MG63 (cell line): Measurements from ENCODE around the gene TTC34. TPM values are rescaled to one million over a fixed set of nuclear protein-coding genes. Genes with fewer than 3 reads are reported as not detected.
"Not testable (repeated sequence)": the region's sequence is repeated elsewhere in the genome, so short reads cannot be mapped to it uniquely, and the experiment has no call there.

Experiments used
- DNase-seq: peaks from one replicate; pipeline ENCODE4 v3.0.0-alpha.2; 2020
- H3K27me3 ChIP-seq: fragments of 250-450 bp; sonication (Bioruptor Pico); 2 replicates; pipeline ENCODE4 v1.5.1; 2020; ENCODE audit warnings: mild to moderate bottlenecking, moderate library complexity
- H3K36me3 ChIP-seq: fragments of 250-450 bp; sonication (Bioruptor Pico); 2 replicates; pipeline ENCODE4 v1.5.1; 2020; ENCODE audit warnings: mild to moderate bottlenecking, moderate library complexity
- H3K4me3 ChIP-seq: fragments of 250-450 bp; sonication (Bioruptor Pico); 2 replicates; pipeline ENCODE4 v1.5.1; 2020; ENCODE audit warnings: mild to moderate bottlenecking, moderate library complexity
- H3K9me3 ChIP-seq: fragments of 250-450 bp; sonication (Bioruptor Pico); 2 replicates; pipeline ENCODE4 v1.5.1; 2020; ENCODE audit warnings: mild to moderate bottlenecking, moderate library complexity
- total RNA-seq: library from RNA; depleted of rRNA; stranded (reverse); fragments of >200 nt; shearing (Covaris generic); gene quantifications from 2 replicates; pipeline ENCODE4 v1.2.3, GENCODE V29; 2014; ENCODE audit warnings: low replicate concordance

TTC34 gene
- total RNA-seq, 1 experiment from 2014 or later: not detected

DNA sequence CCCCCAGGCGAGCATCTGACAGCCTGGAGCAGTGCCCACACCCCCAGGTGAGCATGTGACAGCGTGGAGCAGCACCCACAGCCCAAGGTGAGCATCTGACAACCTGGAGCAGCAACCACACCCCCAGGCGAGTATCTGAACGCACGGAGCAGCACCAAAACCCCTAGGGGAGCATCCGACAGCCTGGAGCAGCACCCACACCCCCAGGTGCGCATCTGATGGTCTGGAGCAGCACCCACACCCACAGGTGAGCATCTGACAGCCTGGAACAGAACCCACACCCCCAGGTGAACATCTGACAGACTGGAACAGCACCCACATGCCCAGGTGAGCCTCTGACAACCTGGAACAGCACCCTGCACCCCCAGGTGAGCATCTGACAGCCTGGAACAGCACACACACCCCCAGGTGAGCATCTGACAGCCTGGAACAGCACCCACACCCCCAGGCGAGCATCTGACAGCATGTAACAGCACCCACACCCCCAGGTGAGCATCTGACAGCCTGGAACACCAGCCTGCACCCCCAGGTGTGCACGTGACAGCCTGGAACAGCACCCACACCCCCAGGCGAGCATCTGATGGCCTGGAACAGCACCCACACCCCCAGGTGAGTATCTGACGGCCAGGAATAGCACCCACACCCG lies 148.4 kb downstream of the TTC34 start:
- H3K36me3 ChIP-seq, H3K9me3 ChIP-seq, H3K27me3 ChIP-seq, H3K4me3 ChIP-seq: not testable (repeated sequence)
- peak; percentile 32 for DNase-seq

DNA sequence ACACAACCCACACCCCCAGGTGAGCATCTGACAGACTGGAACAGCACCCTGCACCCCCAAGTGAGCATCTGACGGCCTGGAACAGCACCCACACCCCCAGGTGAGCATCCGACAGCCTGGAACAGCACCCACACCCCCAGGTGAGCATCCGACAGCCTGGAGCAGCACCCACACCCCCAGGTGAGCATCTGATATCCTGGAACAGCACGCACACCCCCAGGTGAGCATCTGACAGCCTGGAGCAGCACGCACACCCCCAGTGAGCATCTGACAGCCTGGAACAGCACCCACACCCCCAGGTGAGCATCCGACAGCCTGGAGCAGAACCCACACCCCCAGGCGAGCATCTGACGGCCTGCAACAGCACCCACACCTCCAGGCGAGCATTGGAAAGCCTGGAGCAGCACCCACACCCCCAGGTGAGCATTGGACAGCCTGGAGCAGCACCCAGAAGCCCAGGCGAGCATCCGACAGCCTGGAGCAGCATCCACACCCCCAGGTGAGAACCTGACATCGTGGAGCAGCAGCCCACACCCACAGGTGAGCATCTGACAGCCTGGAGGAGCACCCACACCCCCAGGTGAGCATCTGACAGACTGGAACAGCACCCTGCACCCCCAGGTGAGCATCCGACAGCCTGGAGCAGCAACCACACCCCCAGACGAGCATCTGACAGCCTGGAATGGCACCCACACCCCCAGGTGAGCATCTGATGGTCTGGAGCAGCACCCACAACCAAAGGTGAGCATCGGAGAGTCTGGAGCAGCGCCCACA lies 149.2 kb downstream of the TTC34 start:
- not testable (repeated sequence) for H3K27me3 ChIP-seq, H3K9me3 ChIP-seq, H3K4me3 ChIP-seq, DNase-seq, H3K36me3 ChIP-seq

DNA sequence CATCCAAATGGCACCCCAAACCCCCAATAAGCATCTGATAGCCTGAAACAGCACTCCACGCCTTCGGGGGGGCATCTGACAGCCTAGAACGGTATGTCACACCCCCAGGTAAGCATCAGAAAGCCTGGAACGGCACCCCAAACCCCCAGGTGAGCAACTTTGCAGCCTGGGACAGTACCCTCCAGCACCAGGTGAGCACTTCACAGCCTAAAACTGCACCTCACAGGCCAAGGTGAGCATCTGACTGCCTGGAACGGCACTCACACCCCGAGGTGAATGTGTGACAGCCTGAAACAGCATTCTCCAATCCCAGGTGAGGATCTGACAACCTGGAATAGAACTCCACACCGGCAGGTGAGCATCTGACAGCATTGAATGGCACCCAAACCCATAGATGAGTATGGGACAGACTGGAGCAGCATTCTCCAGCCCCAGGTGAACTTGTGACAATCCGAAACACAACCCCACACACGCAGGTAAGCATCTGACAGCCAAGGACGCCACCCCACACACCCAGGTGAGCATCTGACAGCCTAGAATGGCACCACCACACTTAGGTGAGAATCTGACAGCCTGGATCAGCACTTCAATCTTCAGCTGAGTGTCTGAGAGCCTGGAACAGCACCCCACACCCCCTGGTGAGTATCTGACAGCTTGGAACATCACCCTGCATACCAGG lies 150.4 kb downstream of the TTC34 start:
- H3K9me3 ChIP-seq: peaks cover 8% of the 10 kb centered on the region
- H3K4me3 ChIP-seq: no peak overlapping the region
- H3K27me3 ChIP-seq: no peaks in the 10 kb centered on the region
- H3K36me3 ChIP-seq: no peaks in the 10 kb centered on the region
- no peak for DNase-seq

DNA sequence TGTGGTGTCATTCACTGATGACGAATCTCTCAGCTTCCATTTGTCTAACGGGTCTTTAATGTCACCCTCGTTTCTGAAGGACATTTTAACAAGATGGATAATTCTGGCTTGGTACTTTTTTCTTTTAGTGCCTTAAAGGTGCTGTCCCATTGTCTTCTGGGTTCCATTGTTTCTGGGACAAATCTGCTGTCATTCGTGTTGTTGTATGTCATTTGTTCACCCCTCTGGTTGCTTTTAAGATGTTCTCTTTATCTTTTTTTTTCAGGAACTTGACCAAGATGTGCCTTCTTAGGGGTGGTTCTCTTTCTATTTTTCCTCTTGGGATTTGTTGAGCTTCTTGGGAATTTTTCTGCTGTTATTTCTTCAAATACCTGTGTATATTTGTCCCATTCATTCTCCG lies 154.7 kb downstream of the TTC34 start:
- no peak overlapping the region for H3K4me3 ChIP-seq
- DNase-seq: no peak
- no peaks in the 10 kb centered on the region for H3K27me3 ChIP-seq

DNA sequence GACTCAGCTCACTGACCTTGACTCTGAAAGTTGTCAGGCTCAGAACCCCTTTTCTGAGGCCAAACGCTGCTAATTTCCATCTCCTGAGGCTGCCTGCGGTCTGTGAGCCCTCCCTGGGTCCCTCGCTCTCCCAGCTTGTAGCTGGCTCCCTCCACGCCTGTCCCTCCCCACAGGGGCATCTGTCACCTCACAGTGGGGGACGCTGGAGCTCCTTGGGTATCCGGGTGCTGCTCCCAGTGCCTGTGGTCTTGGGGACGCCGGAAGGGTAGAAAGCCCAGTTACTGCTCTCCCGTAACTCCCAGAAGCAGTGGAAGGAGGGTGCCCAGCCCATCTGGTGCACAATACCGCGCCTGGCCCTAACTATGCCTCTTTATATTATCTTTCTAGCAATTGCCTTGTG lies 155.7 kb downstream of the TTC34 start:
- Histone ChIP-seq H3K9me3 (peaks cover 8% of the 10 kb centered on the region), H3K4me3 (no peak overlapping the region), H3K27me3 (no peaks in the 10 kb centered on the region), H3K36me3 (no peaks in the 10 kb centered on the region)
- no peak for DNase-seq

More for the DNA sequence above, 154.7 kb downstream of the TTC34 start:
- H3K9me3 ChIP-seq: peaks cover 8% of the 10 kb centered on the region
- no peaks in the 10 kb centered on the region for H3K36me3 ChIP-seq

DNA sequence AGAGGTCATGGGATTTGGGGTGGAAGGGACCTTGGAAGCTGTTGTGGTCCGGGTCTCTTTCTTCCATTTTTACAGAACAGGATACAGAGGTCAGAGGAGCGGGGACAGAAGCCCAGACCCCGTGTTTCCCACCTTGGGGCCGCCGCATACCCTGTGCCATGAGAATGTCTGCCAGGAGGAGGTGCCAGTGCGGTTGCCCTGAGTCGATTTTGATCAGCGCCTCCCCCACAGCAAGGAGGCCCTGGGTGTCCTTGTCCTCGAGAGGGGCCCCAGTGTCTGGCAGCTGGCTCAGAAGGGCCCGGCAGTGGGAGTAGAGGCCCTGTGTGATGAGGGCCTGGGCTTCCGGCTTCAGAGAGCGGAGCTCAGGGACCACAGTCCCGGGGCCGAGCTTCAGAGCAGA lies 156.3 kb downstream of the TTC34 start:
- no peak overlapping the region for H3K4me3 ChIP-seq
- no peak for DNase-seq
- H3K36me3 ChIP-seq: no peaks in the 10 kb centered on the region
- no peaks in the 10 kb centered on the region for H3K27me3 ChIP-seq
- H3K9me3 ChIP-seq: peaks cover 8% of the 10 kb centered on the region

DNA sequence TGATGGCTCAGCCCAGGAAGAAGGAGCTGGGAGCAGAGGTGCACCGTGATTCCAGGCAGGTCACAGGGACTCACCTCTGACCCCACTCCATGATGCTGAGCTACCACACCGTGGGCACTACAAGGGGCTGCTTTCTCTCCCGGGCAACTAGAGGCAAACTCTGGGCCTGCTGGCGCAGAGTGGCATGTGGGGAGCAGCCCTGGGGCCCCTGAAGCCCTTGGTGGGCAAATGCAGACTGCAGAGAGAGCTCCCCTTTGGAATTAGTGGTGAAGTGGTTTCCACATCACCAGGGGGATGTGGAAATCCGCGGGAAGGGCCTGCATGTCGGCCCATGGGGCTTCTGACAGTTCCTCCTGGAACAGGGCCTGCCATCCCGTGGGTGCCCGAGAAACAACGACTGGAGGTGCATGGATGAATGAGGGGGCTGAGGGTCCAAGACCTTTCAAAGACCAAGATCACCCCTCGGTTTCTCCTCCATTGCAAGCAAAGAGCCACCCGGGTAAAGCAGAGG lies 156.8 kb downstream of the TTC34 start:
- Histone ChIP-seq H3K4me3 (no peak overlapping the region), H3K27me3 (no peaks in the 10 kb centered on the region), H3K9me3 (peaks cover 8% of the 10 kb centered on the region), H3K36me3 (no peaks in the 10 kb centered on the region)
- no peak for DNase-seq

DNA sequence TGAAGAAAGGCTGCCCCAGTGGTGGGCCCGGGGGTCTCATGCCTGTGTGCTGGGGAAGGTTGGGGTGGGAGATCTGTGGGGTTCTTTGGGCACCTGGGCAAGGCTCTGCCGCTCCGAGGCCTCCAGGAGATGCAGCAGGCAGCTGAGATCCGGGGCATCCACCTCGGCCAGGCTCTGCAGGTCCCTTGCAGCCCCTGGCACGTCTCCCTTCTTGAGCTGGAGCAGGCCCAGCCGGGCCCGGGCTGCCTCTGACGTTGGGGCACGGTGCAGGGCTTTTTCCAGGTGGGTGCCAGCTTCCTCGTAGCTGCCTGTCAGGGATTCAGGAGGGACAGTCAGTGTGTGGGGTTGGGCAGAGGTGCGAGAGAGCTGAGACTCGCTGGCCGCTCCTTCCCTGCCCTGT lies 157.3 kb downstream of the TTC34 start:
- Histone ChIP-seq H3K9me3 (peaks cover 8% of the 10 kb centered on the region), H3K27me3 (0 out of 2 replicates have a peak, but pooled peaks cover under 1% of the 10 kb centered on the region), H3K36me3 (no peaks in the 10 kb centered on the region), H3K4me3 (no peak overlapping the region)
- DNase-seq: no peak

DNA sequence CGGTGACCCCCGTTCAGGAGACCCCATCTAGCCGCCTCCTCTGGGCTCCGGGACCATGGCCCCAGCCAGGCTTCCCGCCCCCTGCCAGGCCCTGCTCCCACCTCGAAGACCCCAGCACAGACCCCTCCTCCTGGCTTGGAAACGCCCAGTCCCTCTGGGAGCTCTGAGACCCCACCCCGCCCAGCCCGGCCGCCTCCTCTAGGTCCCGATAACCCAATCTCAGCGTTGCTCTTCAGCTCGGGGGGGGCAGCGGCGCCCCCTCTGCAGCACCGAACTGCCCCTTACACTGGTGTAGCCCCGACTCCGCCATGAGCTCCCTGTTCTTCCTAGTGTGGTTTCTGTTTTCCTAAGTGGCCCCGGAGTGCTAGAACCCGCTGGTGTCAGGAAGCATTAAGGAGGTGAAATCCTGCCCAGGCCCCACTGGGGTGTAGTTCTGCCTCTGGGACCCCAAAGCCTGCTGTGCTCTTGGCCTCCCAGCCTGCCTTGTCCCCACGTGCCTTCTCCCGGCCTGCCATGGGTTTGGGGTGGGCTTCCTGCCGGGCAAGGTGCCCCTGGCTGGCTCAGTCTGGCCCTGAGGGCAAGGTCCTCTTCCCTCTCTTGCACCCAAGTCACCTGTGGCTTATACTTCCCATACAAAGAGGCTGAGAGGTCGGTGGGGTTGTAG lies 157.9 kb downstream of the TTC34 start:
- no peak for DNase-seq
- H3K9me3 ChIP-seq: peaks cover 8% of the 10 kb centered on the region
- H3K4me3 ChIP-seq: peak overlapping the region; percentile 84
- no peaks in the 10 kb centered on the region for H3K36me3 ChIP-seq
- H3K27me3 ChIP-seq: peaks cover 5% of the 10 kb centered on the region; the same call in 1 of the 2 replicates

DNA sequence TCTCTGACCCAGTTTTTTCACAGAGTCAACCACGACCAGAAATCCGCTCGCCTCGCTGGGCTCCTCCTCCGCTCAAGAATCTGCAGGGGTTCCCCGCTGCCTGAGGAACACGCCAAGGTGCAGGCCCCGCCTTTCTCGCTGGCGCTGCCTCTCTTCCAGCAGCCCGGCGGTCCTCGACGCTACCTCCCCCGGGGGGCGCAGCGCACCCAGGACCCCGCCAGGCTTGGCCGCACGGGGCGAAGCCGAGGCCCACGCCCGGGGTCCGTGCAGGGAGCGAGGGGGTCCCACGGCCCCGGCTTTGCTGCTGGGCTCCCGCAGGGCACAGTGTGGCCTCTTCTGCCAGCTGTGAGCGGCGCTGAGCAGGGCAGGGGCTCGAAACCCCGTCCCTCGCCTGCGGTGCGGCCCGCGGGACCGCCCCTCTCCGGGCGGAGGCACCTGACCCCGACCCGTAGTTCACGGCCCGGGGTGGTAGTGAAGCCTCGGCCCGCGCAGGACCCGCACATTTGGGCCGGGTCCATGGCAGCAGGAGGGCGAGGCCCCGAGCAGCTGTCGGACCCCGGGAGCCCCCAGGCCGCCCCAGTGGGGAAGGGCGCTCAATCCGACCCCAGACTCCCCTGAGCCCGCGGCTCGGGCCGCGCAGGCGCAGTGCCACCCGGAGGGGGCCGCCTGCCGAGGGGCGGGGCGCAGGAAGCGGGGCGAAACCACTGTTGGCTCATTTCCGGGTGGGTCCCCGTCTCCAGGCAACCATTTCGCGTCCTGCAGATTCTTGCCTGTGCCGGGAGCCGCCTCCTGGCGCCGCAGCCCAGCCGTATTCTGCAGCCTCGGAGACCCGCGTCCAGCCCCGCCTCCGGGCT lies 158.7 kb downstream of the TTC34 start:
- DNase-seq: peak; percentile 85
- peak overlapping the region; percentile 84 for H3K4me3 ChIP-seq
- peaks cover 8% of the 10 kb centered on the region for H3K9me3 ChIP-seq
- peaks cover 5% of the 10 kb centered on the region; the same call in 1 of the 2 replicates for H3K27me3 ChIP-seq
- H3K36me3 ChIP-seq: no peaks in the 10 kb centered on the region

DNA sequence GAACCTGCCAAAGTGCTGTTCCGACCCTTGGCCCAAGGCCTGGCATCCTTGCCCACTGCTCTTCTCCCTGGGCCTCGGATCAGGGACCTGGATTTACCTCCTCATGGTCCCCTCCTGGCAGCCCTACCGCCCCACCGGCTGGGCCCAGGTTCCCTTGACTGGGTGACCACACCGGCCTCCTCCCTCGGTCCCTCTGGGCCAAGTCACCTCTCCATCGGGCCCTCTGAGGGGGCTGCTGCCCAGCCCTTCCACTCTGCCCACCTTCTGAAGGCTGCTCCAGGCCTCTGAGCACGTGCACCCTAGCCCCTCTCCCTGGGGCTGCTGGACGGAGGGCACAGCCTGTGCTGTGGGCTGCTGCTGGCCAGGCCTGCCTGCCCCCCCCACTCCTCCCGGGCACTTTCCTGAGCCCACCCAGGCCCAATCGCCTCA lies 159.3 kb downstream of the TTC34 start:
- Histone ChIP-seq H3K4me3 (peak overlapping the region; percentile 84), H3K36me3 (no peaks in the 10 kb centered on the region), H3K9me3 (peaks cover 5% of the 10 kb centered on the region), H3K27me3 (peaks cover 9% of the 10 kb centered on the region; the same call in 1 of the 2 replicates)
- no peak for DNase-seq

DNA sequence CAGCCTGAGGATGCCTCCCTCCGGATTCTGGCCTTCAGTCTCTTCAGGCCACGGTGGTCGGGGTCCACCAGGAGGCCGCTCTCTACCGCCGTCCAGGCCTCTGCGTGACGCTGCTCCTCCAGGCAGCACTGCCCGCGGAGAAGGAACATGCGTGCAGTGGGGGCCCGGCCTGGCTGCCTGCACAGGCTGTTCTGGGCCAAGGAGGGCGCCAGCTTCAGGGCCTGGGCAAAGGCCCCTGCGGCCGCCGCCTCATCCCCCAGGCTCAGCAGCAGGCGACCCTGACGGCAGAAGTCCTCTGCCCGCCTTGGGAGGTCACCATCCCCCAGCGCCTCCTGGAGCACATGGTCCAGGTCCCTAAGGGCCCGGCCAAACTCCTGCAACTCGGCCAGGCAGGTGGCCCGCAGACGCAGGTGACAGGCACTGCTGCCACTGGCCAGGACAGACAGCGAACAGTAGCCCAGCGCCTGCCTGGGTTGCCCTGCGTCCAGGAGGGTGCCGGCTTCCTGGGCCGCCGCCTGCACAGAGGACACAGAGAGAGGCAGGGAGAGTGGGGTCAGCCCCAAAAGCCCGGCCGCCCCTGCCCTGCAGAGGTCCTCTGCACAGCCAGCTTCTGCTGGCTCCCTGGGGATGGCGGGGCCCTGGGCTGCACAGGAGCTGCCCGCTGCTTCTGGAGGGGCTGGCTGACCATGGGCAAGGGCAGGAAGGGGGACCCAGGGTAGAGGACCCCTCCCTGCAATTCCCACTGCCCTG lies 159.9 kb downstream of the TTC34 start:
- H3K36me3 ChIP-seq: no peaks in the 10 kb centered on the region
- H3K9me3 ChIP-seq: no peaks in the 10 kb centered on the region; the same call in 1 of the 2 replicates
- DNase-seq: no peak
- H3K4me3 ChIP-seq: peak overlapping the region; percentile 84
- H3K27me3 ChIP-seq: peaks cover 9% of the 10 kb centered on the region; the same call in 1 of the 2 replicates

DNA sequence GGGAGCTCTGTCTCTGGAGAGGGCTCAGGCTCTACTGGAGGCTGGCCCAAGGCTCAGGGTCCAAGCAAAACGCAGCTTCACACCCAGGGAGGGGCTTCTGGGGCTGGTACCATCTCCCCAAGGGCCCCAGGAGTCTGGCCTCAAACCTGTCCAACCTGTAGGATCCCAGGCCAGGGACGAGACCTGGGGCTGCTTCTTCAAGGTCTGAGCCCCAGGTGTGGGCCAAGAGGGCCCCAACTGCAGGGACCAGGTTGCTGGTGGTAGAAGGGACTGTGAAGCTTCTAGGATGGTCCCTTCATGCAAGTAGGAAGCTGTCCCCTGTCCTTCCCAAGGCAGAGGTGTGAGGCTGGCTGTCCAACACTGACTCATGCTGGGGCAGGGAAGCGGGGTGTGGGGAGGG lies 160.9 kb downstream of the TTC34 start:
- DNase-seq: no peak
- H3K27me3 ChIP-seq: peaks cover 9% of the 10 kb centered on the region; the same call in 1 of the 2 replicates
- H3K4me3 ChIP-seq: no peak overlapping the region
- no peaks in the 10 kb centered on the region for H3K9me3 ChIP-seq
- H3K36me3 ChIP-seq: no peaks in the 10 kb centered on the region

DNA sequence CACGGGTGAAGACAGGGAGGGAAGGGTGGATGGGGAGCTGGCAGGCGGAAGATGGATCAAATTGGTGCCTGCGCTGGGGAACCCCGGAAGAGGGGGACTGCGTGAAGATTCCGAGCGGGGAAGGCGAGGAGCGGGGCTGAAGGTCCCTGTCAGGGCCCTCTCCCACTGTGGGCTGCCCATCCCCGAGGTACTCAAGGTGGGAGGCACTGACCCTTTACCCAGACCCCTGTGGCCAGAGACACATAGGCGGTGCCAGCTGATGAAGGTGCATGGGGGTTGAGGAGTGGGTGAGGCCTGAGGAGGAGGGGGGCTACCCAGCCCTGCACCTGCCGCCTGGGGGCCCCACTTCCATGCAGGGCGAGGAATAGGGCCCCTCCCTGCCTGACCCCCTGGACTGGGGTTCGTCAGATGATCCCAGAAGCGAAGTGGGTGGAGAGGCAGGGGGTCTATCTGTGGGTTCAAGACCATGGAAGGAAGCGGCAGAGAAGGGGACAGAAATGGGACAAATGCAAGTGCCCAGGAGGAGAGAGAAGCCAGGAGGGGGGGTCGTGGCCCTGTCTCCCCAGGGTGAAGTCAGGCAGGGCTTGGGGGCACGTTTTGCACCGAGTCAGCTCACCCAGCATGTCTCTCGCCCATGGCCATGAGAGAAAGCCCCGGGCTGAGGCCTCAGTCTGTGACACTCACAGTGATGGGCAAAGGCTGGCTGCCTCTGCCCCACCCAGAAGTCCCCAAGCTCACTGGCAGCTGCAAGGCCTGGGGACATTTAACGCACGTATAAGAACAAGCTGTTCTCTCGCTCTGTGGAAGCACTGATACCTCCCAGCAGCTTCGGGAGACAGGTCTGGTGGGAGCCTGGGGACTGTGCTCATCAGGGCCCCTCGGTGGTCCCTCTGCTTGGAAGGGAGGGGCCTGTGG lies 161.6 kb downstream of the TTC34 start:
- DNase-seq: no peak
- Histone ChIP-seq H3K4me3 (no peak overlapping the region), H3K27me3 (peaks cover 9% of the 10 kb centered on the region; the same call in 1 of the 2 replicates), H3K9me3 (no peaks in the 10 kb centered on the region), H3K36me3 (no peaks in the 10 kb centered on the region)
